Astrocyte (in vitro differentiated cells and primary cell): Measurements from ENCODE around the gene OVCH1. TPM values are rescaled to one million over a fixed set of nuclear protein-coding genes. Genes with fewer than 3 reads are reported as not detected.

ENCODE experiments used
- DNase-seq: peaks from one replicate; pipeline ENCODE4 v3.0.0-alpha.2; 2010; ENCODE audit warnings: low read depth
- FAIRE-seq: peaks from 2 replicates; lab custom pipeline; 2011; peaks lifted over from hg19 to GRCh38; lab: Jason Lieb, UNC
- H2AFZ ChIP-seq: 2 replicates; pipeline ENCODE4 v1.6.0; 2012; ENCODE audit warnings: low read depth, low read length, inconsistent platforms
- H3K27ac ChIP-seq: 2 replicates; pipeline ENCODE4 v1.5.1; 2011; ENCODE audit warnings: low read depth, low read length, inconsistent platforms
- H3K27me3 ChIP-seq: 2 replicates; pipeline ENCODE4 v1.6.0; 2011; ENCODE audit warnings: low read length, inconsistent platforms; ENCODE audit not compliant: insufficient read depth
- H3K36me3 ChIP-seq: 2 replicates; pipeline ENCODE4 v1.5.1; 2011; ENCODE audit warnings: low read length, inconsistent platforms; ENCODE audit not compliant: insufficient read depth
- H3K4me1 ChIP-seq: 2 replicates; pipeline ENCODE4 v1.5.1; 2011; ENCODE audit warnings: low read length, inconsistent platforms; ENCODE audit not compliant: insufficient read depth
- H3K4me2 ChIP-seq: 2 replicates; pipeline ENCODE4 v1.6.0; 2012; ENCODE audit warnings: low read length, inconsistent platforms
- H3K4me3 ChIP-seq: 2 replicates; pipeline ENCODE4 v1.5.1; 2011; ENCODE audit warnings: low read depth, mild to moderate bottlenecking, low read length, inconsistent platforms; ENCODE audit not compliant: insufficient read depth
- H3K79me2 ChIP-seq: 2 replicates; pipeline ENCODE4 v1.6.0; 2012; ENCODE audit warnings: mild to moderate bottlenecking, low read length, inconsistent platforms; ENCODE audit not compliant: insufficient read depth
- H3K9ac ChIP-seq: 2 replicates; pipeline ENCODE4 v1.6.0; 2012; ENCODE audit warnings: mild to moderate bottlenecking, low read length, inconsistent platforms
- H3K9me3 ChIP-seq: 2 replicates; pipeline ENCODE4 v1.5.1; 2012; ENCODE audit warnings: low read depth, mild to moderate bottlenecking, low read length, inconsistent platforms; ENCODE audit not compliant: insufficient read depth
- H4K20me1 ChIP-seq: 2 replicates; pipeline ENCODE4 v1.6.0; 2012; ENCODE audit warnings: low read length, inconsistent platforms; ENCODE audit not compliant: insufficient read depth
- H3K27ac Mint-ChIP-seq: one replicate; pipeline ENCODE4 v1.8.0; 2021; ENCODE audit warnings: mild to moderate bottlenecking, mixed read lengths; ENCODE audit not compliant: unreplicated experiment
- H3K27me3 Mint-ChIP-seq: one replicate; pipeline ENCODE4 v1.8.0; 2021; ENCODE audit warnings: low read depth, mixed read lengths; ENCODE audit not compliant: unreplicated experiment
- H3K36me3 Mint-ChIP-seq: one replicate; pipeline ENCODE4 v1.8.0; 2021; ENCODE audit warnings: low read depth, mixed read lengths; ENCODE audit not compliant: unreplicated experiment
- H3K4me1 Mint-ChIP-seq: one replicate; pipeline ENCODE4 v1.8.0; 2021; ENCODE audit warnings: low read depth, mixed read lengths; ENCODE audit not compliant: unreplicated experiment
- H3K4me3 Mint-ChIP-seq: one replicate; pipeline ENCODE4 v1.8.0; 2021; ENCODE audit warnings: mild to moderate bottlenecking, moderate library complexity, mixed read lengths; ENCODE audit not compliant: unreplicated experiment
- H3K9me3 Mint-ChIP-seq: one replicate; pipeline ENCODE4 v1.8.0; 2021; ENCODE audit warnings: mild to moderate bottlenecking, mixed read lengths; ENCODE audit not compliant: unreplicated experiment
- CTCF ChIP-seq: IDR thresholded peaks from 2 replicates; pipeline ENCODE4 v1.5.1; 2011; ENCODE audit warnings: low read depth, mild to moderate bottlenecking, inconsistent platforms, low read length, moderate library complexity; ENCODE audit not compliant: insufficient read depth
- EZH2 ChIP-seq: IDR thresholded peaks from 2 replicates; pipeline ENCODE4 v1.6.1; 2012; ENCODE audit warnings: mild to moderate bottlenecking, low read length, inconsistent platforms; ENCODE audit not compliant: insufficient read depth
- total RNA-seq: library from RNA; stranded (reverse); gene quantifications from 2 replicates; pipeline ENCODE4 v1.2.1, GENCODE V29; 2021

Gene OVCH1
- total RNA-seq, 1 donor from 2014 or later, result not detected

DNA sequence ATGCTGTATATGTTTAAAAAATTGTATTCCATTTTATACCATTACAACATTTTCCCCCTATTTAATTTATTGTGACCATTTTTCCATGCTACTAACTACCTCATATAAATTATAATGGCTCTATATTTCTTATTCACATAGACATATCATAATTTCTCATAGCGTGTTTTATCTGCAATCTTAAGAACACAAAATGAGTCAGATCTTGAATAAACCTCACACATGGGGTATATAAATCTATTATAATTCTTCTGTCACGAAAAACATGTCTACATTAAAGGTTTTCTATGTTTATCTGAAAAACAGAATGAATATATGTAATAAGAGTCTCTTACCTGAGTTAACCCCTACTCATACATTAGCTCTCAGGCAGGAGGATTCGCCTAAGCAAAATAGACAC, 66.0 kb downstream of the OVCH1 start:
- no peak for DNase-seq
- Histone ChIP-seq H3K4me3 (no peak overlapping the region), H3K79me2 (no peaks in the 10 kb centered on the region), H3K9me3 (no peaks in the 10 kb centered on the region), H4K20me1 (no peaks in the 10 kb centered on the region), H3K4me1 (no peaks in the 10 kb centered on the region), H3K9ac (no peak overlapping the region), H3K27me3 (no peaks in the 10 kb centered on the region), H3K36me3 (no peaks in the 10 kb centered on the region), H3K27ac (no peak overlapping the region), H2AFZ (no peak overlapping the region), H3K4me2 (no peak overlapping the region)
- Mint-ChIP-seq H3K4me1 (peaks cover 5% of the 10 kb centered on the region), H3K36me3 (no peaks in the 10 kb centered on the region), H3K27ac (no peak overlapping the region), H3K27me3 (no peaks in the 10 kb centered on the region), H3K9me3 (no peaks in the 10 kb centered on the region), H3K4me3 (no peak overlapping the region)
- no peak for TF ChIP-seq EZH2
- no peak for TF ChIP-seq CTCF
- no peak for FAIRE-seq

DNA sequence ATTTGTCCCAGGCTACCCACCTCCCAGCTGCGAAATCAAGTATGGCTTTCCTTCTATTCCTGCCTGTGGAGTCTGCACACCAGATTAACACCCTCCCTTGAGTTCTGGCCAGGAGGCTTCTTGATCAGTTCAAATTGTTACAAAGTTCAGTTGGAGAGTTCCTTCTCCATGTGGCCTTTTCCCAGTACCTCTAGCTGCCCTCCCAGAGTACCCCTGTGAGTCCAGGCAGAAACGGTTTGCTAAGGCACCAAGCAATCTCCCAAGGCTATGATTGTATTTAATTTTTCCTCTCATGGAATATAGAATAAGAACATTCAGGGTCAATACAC, 66.8 kb downstream of the OVCH1 start:
- peak overlapping the region; percentile 58 for H3K27ac Mint-ChIP-seq

More for the DNA sequence above, 66.8 kb downstream of the OVCH1 start:
- H3K4me3 Mint-ChIP-seq, result no peak overlapping the region
- Histone ChIP-seq H3K36me3 (no peaks in the 10 kb centered on the region), H3K9ac (no peak overlapping the region), H3K4me2 (no peak overlapping the region), H3K79me2 (no peaks in the 10 kb centered on the region), H3K9me3 (no peaks in the 10 kb centered on the region), H4K20me1 (no peaks in the 10 kb centered on the region), H3K27ac (no peak overlapping the region), H3K27me3 (no peaks in the 10 kb centered on the region), H2AFZ (no peak overlapping the region), H3K4me1 (no peaks in the 10 kb centered on the region), H3K4me3 (no peak overlapping the region)
- TF ChIP-seq EZH2 (no peak), CTCF (no peak)
- H3K27me3 Mint-ChIP-seq, result no peaks in the 10 kb centered on the region
- H3K9me3 Mint-ChIP-seq, result no peaks in the 10 kb centered on the region
- H3K4me1 Mint-ChIP-seq, result peaks cover 5% of the 10 kb centered on the region
- H3K36me3 Mint-ChIP-seq, result no peaks in the 10 kb centered on the region
- DNase-seq, result no peak
- FAIRE-seq, result no peak
